HUES48 (cell line): ENCODE data around the gene AHNAK.

Experiments used
- H3K27ac ChIP-seq: one replicate; pipeline ENCODE4 v1.7.0; 2013; ENCODE audit warnings: low read depth, low read length, inconsistent platforms
- H3K27me3 ChIP-seq: 2 replicates; pipeline ENCODE4 v1.6.1; 2013; ENCODE audit warnings: mild to moderate bottlenecking, low read length; ENCODE audit not compliant: control insufficient read depth, insufficient read depth
- H3K36me3 ChIP-seq: 2 replicates; pipeline ENCODE4 v1.6.1; 2013; ENCODE audit warnings: low read length; ENCODE audit not compliant: control insufficient read depth, insufficient read depth
- H3K4me1 ChIP-seq: 2 replicates; pipeline ENCODE4 v1.6.1; 2013; ENCODE audit warnings: mild to moderate bottlenecking, low read length; ENCODE audit not compliant: control insufficient read depth, insufficient read depth
- H3K4me3 ChIP-seq: 2 replicates; pipeline ENCODE4 v1.5.1; 2013; ENCODE audit warnings: mild to moderate bottlenecking, low read depth, low read length
- H3K9ac ChIP-seq: 2 replicates; pipeline ENCODE4 v1.6.1; 2013; ENCODE audit warnings: mild to moderate bottlenecking, low read depth, low read length, moderate library complexity
- H3K9me3 ChIP-seq: 2 replicates; pipeline ENCODE4 v1.6.1; 2013; ENCODE audit warnings: low read length; ENCODE audit not compliant: control insufficient read depth, insufficient read depth

Gene AHNAK

GRCh38 chr11:62437616-62438015 is 109.0 kb downstream of the AHNAK start:
- Histone ChIP-seq H3K27me3 (no peaks in the 10 kb centered on the region), H3K4me1 (0 out of 2 replicates have a peak, but pooled peaks cover 3% of the 10 kb centered on the region)

GRCh38 chr11:62435846-62436660 is 110.6 kb downstream of the AHNAK start:
- Histone ChIP-seq H3K4me1 (0 out of 2 replicates have a peak, but pooled peaks cover 3% of the 10 kb centered on the region), H3K27ac (no peak overlapping the region), H3K9ac (no peak overlapping the region), H3K4me3 (no peak overlapping the region), H3K36me3 (no peaks in the 10 kb centered on the region), H3K9me3 (no peaks in the 10 kb centered on the region), H3K27me3 (no peaks in the 10 kb centered on the region)

More at GRCh38 chr11:62437616-62438015, 109.0 kb downstream of the AHNAK start:
- no peak overlapping the region for H3K9ac ChIP-seq
- H3K9me3 ChIP-seq: no peaks in the 10 kb centered on the region
- H3K4me3 ChIP-seq: no peak overlapping the region
- H3K36me3 ChIP-seq: no peaks in the 10 kb centered on the region
- H3K27ac ChIP-seq: no peak overlapping the region

GRCh38 chr11:62433904-62434276 is 112.7 kb downstream of the AHNAK start:
- H3K9ac ChIP-seq: no peak overlapping the region
- H3K9me3 ChIP-seq: no peaks in the 10 kb centered on the region
- no peak overlapping the region for H3K27ac ChIP-seq
- H3K27me3 ChIP-seq: no peaks in the 10 kb centered on the region
- 0 out of 2 replicates have a peak, but pooled peaks cover 3% of the 10 kb centered on the region for H3K4me1 ChIP-seq
- no peaks in the 10 kb centered on the region for H3K36me3 ChIP-seq
- no peak overlapping the region for H3K4me3 ChIP-seq

GRCh38 chr11:62433141-62433903 is 113.3 kb downstream of the AHNAK start:
- 0 out of 2 replicates have a peak, but pooled peaks cover 3% of the 10 kb centered on the region for H3K4me1 ChIP-seq
- no peaks in the 10 kb centered on the region for H3K36me3 ChIP-seq
- H3K27ac ChIP-seq: no peak overlapping the region
- H3K9me3 ChIP-seq: no peaks in the 10 kb centered on the region
- no peaks in the 10 kb centered on the region for H3K27me3 ChIP-seq
- no peak overlapping the region for H3K4me3 ChIP-seq
- no peak overlapping the region for H3K9ac ChIP-seq

GRCh38 chr11:62432695-62433094 is 113.9 kb downstream of the AHNAK start:
- Histone ChIP-seq H3K9ac (no peak overlapping the region), H3K27me3 (no peaks in the 10 kb centered on the region), H3K4me1 (0 out of 2 replicates have a peak, but pooled peaks cover 3% of the 10 kb centered on the region)

DNA sequence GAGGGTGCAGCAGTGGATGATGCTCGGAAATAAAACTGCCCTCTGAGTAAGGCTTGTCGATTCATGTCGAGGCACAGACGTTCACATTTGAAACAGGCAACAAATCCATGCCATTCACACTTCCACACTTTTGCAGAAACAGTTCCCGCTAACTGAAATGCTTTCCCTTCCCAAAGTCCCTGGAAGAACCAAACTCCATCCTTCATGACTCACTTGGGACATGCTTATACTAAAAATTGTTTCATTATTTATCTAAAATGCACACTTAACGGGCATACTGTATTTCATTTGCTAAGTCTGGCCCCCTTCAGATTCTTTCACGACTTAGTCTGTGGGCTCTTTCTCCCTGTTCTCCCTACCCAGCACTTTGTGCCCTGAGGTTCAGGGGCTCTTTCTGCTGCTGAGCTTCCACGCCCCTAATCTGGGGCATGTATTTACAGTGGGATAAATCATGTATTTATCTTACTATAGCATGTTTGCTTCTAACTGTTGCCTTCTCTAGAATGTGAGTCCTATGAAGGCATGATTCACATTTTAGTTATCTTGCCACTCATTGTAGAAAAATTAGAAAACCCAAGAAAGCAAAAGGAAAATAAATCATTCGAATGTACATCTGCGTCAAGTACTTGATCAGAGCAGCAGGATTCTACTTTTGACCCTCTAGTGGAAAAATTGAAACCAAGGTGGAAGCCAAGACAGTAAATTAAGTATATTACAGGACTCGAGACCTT is 115.3 kb downstream of the AHNAK start:
- H3K27ac ChIP-seq: no peak overlapping the region
- H3K9me3 ChIP-seq: no peaks in the 10 kb centered on the region
- no peak overlapping the region for H3K9ac ChIP-seq
- peaks cover 10% of the 10 kb centered on the region for H3K4me1 ChIP-seq
- H3K27me3 ChIP-seq: no peaks in the 10 kb centered on the region
- H3K4me3 ChIP-seq: no peak overlapping the region
- no peaks in the 10 kb centered on the region for H3K36me3 ChIP-seq

More at GRCh38 chr11:62432695-62433094, 113.9 kb downstream of the AHNAK start:
- Histone ChIP-seq H3K27ac (no peak overlapping the region), H3K9me3 (no peaks in the 10 kb centered on the region), H3K36me3 (no peaks in the 10 kb centered on the region), H3K4me3 (no peak overlapping the region)

- no peak overlapping the region for H3K4me3 ChIP-seq
Observed at GRCh38 chr11:62430425-62430824, 116.2 kb downstream of the AHNAK start.

DNA sequence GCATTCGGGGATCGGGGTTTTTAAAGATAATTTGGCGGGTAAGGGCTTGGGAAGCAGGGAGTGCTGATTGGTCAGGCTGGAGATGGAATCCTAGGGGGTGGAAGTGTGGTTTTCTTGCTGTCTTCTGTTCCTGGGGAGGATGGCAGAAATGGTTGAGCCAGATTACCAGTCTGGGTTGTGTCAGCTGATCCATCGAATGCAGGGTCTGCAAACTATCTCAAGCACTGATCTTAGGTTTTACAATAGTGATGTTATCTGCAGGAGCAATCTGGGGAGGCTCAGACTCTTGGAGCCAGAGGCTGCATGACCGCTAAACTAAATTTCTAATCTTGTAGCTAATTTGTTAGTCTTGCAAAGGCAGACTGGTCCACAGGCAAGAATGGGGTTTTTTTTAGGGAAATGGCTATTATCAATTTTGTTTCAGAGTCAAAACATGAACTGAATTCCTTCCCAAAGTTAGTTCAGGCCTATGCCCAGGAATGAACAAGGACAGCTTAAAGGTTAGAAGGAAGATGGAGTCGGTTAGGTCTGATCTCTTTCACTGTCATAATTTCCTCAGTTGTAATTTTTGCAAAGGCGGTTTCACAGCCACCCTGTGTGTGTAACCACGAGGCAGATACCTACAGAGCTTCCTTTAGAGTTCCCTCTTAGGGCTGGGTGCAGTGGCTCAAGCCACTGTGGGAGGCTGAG is 117.6 kb downstream of the AHNAK start:
- Histone ChIP-seq H3K9ac (no peak overlapping the region), H3K9me3 (no peaks in the 10 kb centered on the region), H3K4me3 (no peak overlapping the region), H3K27ac (no peak overlapping the region), H3K4me1 (peaks cover 12% of the 10 kb centered on the region), H3K27me3 (peaks cover 6% of the 10 kb centered on the region), H3K36me3 (no peaks in the 10 kb centered on the region)

More at GRCh38 chr11:62430425-62430824, 116.2 kb downstream of the AHNAK start:
- no peaks in the 10 kb centered on the region for H3K9me3 ChIP-seq
- H3K4me1 ChIP-seq: peaks cover 12% of the 10 kb centered on the region
- no peak overlapping the region for H3K9ac ChIP-seq
- H3K27ac ChIP-seq: no peak overlapping the region
- H3K27me3 ChIP-seq: no peaks in the 10 kb centered on the region
- H3K36me3 ChIP-seq: no peaks in the 10 kb centered on the region

- H3K4me3 ChIP-seq: no peak overlapping the region
- H3K4me1 ChIP-seq: peaks cover 9% of the 10 kb centered on the region
- peaks cover 10% of the 10 kb centered on the region for H3K27me3 ChIP-seq
- H3K9me3 ChIP-seq: no peaks in the 10 kb centered on the region
- no peaks in the 10 kb centered on the region for H3K36me3 ChIP-seq
- H3K9ac ChIP-seq: no peak overlapping the region
- no peak overlapping the region for H3K27ac ChIP-seq
Observed at GRCh38 chr11:62427630-62428233, 118.9 kb downstream of the AHNAK start.

GRCh38 chr11:62423012-62423411 is 123.6 kb downstream of the AHNAK start:
- peaks cover 9% of the 10 kb centered on the region for H3K4me1 ChIP-seq
- H3K27me3 ChIP-seq: peaks cover 10% of the 10 kb centered on the region
- no peaks in the 10 kb centered on the region for H3K9me3 ChIP-seq
- H3K9ac ChIP-seq: no peak overlapping the region
- H3K4me3 ChIP-seq: no peak overlapping the region
- no peaks in the 10 kb centered on the region for H3K36me3 ChIP-seq
- H3K27ac ChIP-seq: no peak overlapping the region
